HT-29 (cell line): ENCODE results near the gene GAB4. TPM values are rescaled to one million over a fixed set of nuclear protein-coding genes. Genes with fewer than 3 reads are reported as not detected.
"Not testable (repeated sequence)": the region's sequence is repeated elsewhere in the genome, so short reads cannot be mapped to it uniquely, and the experiment has no call there.

ENCODE experiments used
- DNase-seq: peaks from one replicate; pipeline ENCODE4 v3.0.0-alpha.2; 2015; ENCODE audit warnings: low spot score
- total RNA-seq: library from RNA; depleted of rRNA; stranded (reverse); fragments of >200 nt; shearing (Covaris generic); gene quantifications from 2 replicates; pipeline ENCODE4 v1.2.3, GENCODE V29; 2014; rRNA removed

Gene GAB4
- total RNA-seq, 1 experiment from 2014 or later: not detected

GRCh38 chr22:16915701-16916100 lies 92.3 kb downstream of the GAB4 start:
- no peak for DNase-seq

- not testable (repeated sequence) for DNase-seq
Observed at GRCh38 chr22:16914911-16915310, 93.1 kb downstream of the GAB4 start.

GRCh38 chr22:16914006-16914405 lies 94.0 kb downstream of the GAB4 start:
- no peak for DNase-seq

DNA sequence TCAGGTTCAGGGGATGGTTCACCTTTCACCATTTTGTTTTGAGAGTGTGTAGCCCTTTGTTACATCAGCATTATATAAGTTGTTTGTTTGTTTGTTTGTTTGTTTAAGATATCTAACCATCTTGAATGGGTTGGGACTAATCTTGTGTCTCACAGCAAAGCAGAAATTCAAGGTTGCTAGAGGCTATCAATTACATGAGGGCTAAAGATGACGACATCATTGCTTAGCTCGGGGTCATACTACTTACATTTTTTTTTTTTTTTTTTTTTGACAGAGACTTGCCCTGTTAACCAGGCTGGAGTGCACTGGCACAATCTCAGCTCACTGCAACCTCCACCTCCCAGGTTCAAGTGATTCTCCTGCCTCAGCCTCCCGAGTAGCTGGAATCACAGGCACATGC lies 95.7 kb downstream of the GAB4 start:
- DNase-seq: no peak

Other genes starting within 250 kb of the GAB4 start
- gene XKR3, start 182.8 kb downstream of the GAB4 start, total RNA-seq: not detected in 2 replicates
- 3.8 and 4.3 TPM in 2 replicates for gene IL17RA, start 76.8 kb upstream of the GAB4 start, total RNA-seq
- 0.05 TPM in 1 of 2 replicates, not detected in the other for gene TMEM121B, start 113.1 kb upstream of the GAB4 start, total RNA-seq
- 65.3 and 74.3 TPM in 2 replicates for gene HDHD5, start 151.1 kb upstream of the GAB4 start, total RNA-seq
- gene ADA2, start 211.2 kb upstream of the GAB4 start, total RNA-seq: not detected in 2 replicates